ENCODE measurements around the gene ABR.

DNA sequence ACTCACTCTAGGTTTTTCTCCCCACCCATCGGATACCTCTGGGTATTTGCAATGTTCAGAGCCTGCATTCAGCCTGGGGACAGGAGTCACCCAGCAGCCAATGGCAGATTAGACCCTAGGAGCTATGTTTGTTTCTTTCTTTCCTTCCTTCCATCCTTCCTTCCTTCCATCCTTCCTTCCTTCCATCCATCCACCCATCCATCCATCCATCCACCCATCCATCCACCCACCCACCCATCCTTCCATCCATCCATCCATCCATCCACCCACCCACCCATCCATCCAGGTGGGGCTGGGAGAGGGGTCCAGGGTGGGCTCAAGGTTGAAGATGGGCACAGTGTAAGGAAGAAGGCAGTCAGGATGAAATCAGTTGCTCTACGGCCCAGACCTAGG is 142.9 kb downstream of the ABR start:
- TF ChIP-seq, protein P1, sequence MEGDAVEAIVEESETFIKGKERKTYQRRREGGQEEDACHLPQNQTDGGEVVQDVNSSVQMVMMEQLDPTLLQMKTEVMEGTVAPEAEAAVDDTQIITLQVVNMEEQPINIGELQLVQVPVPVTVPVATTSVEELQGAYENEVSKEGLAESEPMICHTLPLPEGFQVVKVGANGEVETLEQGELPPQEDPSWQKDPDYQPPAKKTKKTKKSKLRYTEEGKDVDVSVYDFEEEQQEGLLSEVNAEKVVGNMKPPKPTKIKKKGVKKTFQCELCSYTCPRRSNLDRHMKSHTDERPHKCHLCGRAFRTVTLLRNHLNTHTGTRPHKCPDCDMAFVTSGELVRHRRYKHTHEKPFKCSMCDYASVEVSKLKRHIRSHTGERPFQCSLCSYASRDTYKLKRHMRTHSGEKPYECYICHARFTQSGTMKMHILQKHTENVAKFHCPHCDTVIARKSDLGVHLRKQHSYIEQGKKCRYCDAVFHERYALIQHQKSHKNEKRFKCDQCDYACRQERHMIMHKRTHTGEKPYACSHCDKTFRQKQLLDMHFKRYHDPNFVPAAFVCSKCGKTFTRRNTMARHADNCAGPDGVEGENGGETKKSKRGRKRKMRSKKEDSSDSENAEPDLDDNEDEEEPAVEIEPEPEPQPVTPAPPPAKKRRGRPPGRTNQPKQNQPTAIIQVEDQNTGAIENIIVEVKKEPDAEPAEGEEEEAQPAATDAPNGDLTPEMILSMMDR (IDR thresholded peaks at IDR 0.05; ENCODE audit: control extremely low read depth in 1 of 3, insufficient read depth in 1 of 3, low read depth in 1 of 3, low read length in 3 of 3), result no peak
- no peak for TF ChIP-seq RFX5 (IDR thresholded peaks at IDR 0.05; ENCODE audit: borderline replicate concordance, low read depth, low read length)
- TF ChIP-seq TAF1 (IDR thresholded peaks at IDR 0.05; ENCODE audit: low read depth, low read length), result no peak
- TF ChIP-seq POLR2A (IDR thresholded peaks at IDR 0.05; ENCODE audit: control extremely low read depth in 1 of 2, low read depth in 2 of 2, low read length in 2 of 2), result no peak
- no peak for TF ChIP-seq EZH2 (IDR thresholded peaks at IDR 0.05; ENCODE audit: low read depth, low read length, severe bottlenecking)
